GM15510 (cell line): Measurements from ENCODE around the gene HDC.

ENCODE experiments used
- POLR2A ChIP-seq: IDR thresholded peaks from 3 replicates; pipeline ENCODE4 v1.6.1; 2011; ENCODE audit warnings: borderline replicate concordance; ENCODE audit not compliant: insufficient read length; ENCODE audit errors: extremely low read depth

The HDC gene, protein sequence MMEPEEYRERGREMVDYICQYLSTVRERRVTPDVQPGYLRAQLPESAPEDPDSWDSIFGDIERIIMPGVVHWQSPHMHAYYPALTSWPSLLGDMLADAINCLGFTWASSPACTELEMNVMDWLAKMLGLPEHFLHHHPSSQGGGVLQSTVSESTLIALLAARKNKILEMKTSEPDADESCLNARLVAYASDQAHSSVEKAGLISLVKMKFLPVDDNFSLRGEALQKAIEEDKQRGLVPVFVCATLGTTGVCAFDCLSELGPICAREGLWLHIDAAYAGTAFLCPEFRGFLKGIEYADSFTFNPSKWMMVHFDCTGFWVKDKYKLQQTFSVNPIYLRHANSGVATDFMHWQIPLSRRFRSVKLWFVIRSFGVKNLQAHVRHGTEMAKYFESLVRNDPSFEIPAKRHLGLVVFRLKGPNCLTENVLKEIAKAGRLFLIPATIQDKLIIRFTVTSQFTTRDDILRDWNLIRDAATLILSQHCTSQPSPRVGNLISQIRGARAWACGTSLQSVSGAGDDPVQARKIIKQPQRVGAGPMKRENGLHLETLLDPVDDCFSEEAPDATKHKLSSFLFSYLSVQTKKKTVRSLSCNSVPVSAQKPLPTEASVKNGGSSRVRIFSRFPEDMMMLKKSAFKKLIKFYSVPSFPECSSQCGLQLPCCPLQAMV

DNA sequence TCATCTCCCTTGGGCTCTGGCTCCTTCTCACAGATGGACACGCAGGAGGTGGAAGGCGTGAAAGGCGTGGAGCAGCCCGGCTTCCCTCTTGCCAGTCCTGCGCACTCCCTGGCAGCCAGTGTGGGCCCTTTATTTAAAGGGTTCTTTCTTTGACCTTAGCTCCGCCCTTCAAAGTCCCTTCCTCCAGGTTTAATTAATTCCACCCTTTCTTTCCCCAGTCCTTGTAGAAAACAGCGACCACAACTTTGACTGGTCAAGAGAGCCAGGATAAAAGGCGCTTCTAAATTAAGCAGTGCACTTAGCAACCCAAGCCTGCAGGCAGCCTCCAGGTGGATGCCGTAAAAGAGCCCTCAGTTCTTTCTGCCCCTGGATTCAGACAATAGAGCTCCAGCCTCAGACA lies at the start of gene HDC:
Gene HDC (minus strand): TSS at position 107 of the 400 bp plus-strand sequence. CDS start 103 bp downstream, at position 4.
- no peak for TF ChIP-seq POLR2A

DNA sequence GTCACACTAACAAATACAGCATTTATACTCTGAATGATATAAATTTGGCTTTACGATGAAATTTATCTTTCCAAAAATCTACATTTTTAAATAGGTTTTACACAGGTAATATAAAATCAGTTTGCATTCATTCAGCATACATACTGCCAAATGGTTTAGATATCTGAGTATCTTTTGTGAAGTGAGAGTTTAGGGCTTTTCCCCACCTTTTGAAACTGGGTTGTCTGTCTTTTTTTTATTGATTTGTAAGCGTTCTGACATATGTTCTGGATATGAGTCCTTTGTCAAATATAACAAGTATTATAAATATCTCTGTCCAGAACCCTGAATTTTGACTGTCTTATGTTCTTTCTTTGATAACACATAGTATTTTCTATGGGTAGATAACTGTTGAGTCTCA lies 47.1 kb upstream of the HDC start:
- TF ChIP-seq POLR2A = no peak

DNA sequence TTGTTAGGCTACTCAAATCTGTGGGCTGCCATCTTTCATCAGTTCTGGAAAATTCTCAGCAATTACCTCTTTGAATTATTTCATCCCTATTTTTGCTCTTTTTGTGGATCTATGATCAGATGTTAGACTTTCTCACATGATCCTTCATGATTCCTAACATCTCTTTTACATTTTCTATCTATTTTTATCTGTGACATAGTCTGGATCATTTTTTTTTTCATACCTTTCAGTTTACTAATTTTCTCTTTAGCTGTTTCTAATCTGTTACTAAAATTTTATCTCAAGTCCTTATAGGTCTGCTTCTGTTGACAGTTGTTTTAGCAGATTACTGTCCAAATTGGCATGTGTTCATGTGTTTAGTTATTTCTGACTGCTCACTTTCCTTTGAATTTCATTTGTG lies 42.3 kb upstream of the HDC start:
- TF ChIP-seq POLR2A = no peak

DNA sequence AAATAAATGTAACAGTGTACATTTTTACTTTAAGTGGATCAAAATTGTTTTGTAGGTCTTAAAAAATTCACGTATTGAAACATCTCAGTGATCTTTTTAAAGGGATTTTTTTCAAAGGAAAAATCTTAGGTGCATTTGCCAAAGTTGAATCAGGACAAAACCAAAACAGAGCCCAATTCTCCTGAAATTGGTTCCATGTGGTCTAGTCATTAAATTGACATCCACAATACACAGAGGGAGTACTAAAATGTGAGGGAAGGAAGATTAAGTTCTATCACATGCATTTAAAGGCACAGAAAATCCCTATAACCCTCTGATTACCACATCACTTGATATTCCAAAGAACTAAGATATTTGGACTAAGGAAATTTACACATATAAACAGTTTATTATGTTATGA lies 39.3 kb upstream of the HDC start:
- no peak for TF ChIP-seq POLR2A

DNA sequence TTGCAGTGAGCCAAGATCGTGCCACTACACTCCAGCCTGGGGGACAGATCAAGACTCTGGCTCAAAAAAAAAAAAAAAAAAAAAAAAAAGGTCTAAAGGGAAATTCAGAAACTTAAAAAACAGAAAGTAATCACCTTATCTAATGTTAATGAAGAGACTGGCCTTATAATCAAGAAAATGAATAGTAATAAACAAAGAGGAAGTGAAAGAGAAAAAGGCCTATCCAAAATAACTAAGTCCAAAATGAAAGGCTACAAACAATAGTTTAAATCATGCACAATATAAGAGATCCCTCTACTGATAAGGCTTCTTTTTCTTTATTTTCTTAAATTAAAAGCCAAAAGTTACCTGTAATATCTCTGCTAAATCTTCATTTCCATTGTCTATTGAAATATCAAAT lies 37.1 kb upstream of the HDC start:
- TF ChIP-seq POLR2A = no peak

DNA sequence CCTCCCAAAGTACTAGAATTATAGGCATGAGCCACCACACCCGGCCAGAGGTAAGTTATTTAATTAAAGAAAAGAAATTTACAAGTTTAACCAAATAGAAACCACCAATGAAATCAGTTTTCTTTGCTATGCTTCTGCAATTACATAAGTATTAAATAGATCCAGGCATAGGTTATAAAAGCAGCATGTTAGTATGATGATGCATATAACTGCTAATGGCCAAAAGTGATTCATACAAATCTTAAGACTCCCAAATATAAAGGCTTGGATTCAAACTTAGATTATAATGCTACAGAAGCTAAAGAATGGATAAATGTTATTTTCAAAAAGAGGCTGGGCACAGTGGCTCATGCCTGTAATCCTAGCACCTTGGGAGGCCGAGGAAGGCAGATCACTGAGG lies 32.8 kb upstream of the HDC start:
- no peak for TF ChIP-seq POLR2A

DNA sequence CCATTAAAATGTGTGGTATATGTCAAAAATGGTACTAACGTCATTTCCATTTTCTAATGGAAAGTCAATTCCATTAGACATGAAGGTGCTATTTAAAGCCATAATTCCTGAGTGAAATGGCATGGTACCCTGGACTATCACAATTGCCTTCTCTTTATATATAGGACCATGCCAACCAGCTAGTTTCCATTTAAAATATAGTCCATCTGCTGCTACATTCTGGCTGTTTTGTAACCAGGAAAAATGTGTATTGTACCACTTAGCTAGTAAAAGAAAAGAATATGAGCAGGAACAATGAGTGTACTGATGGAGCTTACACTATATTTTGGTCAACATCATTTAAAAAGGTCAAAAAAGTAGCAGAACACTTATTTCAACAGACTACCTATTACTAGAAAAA lies 30.4 kb upstream of the HDC start:
- TF ChIP-seq POLR2A = no peak

DNA sequence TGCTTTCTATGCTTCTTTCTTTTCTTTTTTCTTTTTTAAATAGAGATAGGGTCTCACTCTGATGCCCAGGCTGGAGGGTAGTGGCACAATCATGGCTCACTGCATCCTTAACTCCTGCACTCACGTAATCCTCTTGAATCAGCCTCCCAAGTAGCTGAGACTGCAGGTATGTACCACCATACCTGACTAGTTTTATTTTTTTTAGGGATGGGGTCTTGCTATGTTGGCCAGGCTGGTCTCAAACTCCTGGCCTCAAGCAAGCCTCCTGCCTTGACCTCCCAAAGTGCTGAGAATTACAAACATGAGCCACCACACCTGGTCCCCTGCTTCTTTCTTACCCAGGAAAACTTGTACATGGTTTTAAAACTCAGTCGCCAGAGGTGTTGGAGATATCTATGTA lies 24.2 kb upstream of the HDC start:
- TF ChIP-seq POLR2A = no peak

DNA sequence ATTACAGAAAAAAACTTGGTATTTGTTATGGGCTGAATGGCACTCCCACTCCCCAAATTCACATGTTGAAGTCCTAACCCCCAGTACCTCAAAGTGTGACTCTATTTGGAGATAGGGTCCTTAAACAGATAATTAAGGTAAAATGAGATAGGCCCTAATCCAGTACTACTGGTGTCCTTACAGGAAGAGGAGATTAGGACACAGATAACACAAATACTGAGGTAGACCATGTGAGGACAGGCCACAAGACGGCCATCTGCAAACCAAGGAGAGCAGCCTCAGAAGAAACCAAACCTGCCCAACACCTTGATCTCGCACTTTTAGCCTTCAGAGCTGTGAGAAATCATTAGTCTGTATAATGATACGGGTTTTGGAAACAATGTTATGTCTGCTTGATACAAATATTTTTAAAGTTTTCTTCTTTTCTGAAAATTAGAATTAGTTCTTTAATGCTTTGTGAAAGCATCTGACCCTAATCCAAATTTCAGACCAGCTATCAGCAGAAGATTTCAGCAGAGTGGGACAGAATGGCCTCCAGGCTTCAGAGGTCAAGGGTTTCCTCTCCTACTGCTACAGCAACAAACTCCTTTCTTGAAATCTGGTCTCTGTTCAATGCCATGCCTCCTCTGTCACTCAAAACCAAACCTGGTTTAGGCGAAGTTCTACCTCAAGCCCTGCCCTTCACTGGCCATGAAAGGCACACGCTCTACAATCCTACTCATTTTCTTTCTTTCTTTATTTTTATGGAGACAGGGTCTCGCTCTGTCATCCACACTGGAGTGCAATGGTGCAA lies 22.0 kb upstream of the HDC start:
- TF ChIP-seq POLR2A = no peak

DNA sequence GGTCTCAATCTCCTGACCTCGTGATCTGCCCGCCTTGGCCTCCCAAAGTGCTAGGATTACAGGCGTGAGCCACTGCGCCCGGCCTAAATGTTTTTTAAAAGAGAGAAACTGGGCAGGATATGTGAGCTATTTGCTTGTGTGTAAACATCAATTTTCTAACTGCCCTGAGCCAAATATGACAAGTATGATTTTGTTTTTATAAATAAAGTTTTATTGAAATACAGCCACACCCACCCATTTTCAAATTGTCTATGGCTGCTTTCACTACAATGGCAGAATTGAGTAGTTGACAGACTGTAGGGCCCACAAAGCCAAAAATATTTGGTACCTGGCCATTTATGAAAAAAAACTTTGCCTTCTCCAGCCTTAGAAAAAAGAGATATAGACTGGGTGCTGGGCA lies 15.9 kb upstream of the HDC start:
- no peak for TF ChIP-seq POLR2A

DNA sequence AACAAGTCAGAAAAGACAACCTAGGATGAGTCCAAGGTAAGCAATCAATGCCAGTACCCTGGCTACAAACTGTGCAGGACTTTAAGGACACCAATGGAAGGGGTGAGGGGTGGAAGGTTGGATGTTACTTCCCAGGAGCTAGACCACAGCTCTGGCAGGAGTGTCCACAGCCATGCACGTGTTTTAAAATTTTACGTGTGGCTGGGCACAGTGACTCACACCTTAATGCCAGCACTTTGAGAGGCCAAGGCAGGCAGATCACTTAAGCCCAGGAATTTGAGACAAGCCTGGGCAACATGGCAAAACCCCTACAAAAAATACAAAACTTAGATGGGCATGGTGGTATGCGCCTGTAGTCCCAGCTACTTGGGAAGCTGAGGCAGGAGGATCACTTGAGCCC lies 14.7 kb upstream of the HDC start:
- TF ChIP-seq POLR2A = no peak

DNA sequence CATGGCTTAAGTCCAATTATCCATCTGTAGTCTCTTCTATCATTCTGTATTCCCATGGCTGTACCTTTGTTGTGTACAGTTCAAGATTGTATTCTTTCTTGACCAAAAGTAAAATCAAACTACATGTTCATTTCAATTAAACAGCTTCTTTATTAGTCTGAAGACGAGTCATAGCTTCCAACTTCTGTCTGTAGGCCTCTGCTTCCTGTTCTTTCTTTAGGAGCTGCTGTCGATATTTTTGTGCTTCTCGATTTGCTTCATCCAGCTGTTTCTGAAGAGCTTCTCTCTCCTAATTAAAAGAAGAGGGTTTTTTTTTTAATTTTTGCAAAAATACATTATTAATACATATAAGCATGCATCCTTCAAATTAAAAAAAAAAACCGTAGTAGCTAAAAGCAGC lies 13.0 kb upstream of the HDC start:
- TF ChIP-seq POLR2A = no peak

DNA sequence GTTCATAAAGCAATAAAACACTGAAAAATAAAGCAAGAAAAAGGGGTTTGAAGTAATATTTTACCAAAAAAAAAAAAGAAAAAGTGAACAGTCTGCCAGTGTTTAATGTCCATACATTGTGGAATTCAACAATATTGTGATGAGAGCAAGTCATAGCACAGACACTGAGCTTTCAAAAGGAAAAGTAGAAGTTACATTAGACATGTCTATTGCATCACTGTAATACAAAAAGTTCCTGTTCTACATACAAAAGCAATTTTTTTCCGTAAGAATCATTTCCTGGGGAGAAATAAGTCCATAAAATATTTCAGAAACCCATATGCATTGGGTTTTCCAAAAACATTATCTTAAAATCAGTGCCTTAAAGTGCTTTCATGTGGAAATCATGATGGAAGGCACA lies 11.8 kb upstream of the HDC start:
- TF ChIP-seq POLR2A = no peak

DNA sequence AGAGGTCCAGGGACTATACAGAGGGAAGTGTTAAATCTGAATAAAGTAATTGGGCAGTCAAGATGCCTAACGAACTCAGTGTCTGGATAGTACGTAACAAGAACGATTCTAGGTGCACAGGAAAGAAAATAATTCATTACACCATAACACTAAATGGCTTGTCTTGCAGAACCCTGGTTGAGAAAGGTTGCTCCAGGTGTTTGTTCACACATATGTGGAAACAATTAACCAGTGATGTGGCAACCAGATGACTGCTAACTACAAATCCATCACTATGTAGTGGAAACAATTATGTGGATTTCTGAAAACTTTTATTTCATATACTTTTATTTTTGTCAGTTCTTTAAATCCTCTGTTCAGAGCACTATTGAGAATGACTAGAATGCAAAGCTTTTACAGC lies 10.4 kb upstream of the HDC start:
- no peak for TF ChIP-seq POLR2A

DNA sequence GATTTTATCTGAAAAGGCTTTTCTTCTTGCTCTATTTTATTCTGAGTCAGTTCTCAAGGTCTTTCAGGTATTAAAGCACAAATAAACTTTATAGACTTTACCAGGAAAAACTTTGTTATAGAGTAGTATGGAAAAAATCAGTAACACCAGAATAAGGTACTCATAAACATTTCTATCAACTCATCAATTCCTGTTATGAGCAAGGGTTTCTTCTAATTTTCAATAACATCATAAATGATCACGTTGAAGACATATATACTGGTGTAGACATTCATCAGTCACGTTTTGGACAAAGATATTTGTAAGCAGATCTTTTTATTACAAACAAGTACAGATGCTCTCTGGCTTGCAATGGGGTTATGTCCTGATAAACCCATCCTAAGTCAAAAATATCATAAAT lies 9.6 kb upstream of the HDC start:
- no peak for TF ChIP-seq POLR2A
